Measurements from ENCODE around the gene IL17RD.

Gene IL17RD

GRCh38 chr3:57160076-57160764 lies 4.9 kb downstream of the IL17RD start:
- H3K27ac ChIP-seq = peak overlapping the region in 4 of 21 experiments; percentile 3 to 57 (median 51)
- H3K4me3 ChIP-seq = no peak overlapping the region

GRCh38 chr3:57158813-57159738 lies 6.1 kb downstream of the IL17RD start:
- Histone ChIP-seq H3K4me3 (no peak overlapping the region), H3K27ac (peak overlapping the region in 5 of 21 experiments; percentile 0 to 26 (median 14))

- H3K27ac ChIP-seq = no peak overlapping the region
- H3K4me3 ChIP-seq = no peak overlapping the region
Observed at GRCh38 chr3:57158325-57158724, 6.8 kb downstream of the IL17RD start.

DNA sequence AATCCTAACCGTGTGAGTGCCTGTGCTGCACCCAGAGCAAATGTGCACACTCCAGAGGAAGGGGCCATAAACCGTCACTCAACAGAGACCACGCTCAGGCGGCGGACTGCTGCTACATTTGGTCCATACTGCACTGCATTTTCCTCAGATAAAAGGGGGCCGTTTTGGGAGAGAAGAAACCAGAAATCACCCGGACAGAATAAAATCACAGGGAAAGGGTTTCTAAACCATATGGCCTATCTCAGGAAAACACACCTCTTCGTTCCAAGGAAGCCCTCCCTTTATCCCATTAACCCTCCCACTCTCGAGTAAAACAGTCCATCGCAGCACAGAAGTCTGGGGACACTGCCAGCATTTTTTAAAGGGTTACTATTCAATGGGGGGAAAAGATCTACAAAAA lies 7.6 kb downstream of the IL17RD start:
- Histone ChIP-seq H3K4me3 (no peak overlapping the region), H3K27ac (no peak overlapping the region)

GRCh38 chr3:57155310-57155643 lies 9.9 kb downstream of the IL17RD start:
- H3K27ac ChIP-seq = no peak overlapping the region
- H3K4me3 ChIP-seq = no peak overlapping the region

- no peak overlapping the region for H3K4me3 ChIP-seq
- no peak overlapping the region for H3K27ac ChIP-seq
Observed at GRCh38 chr3:57154470-57155309, 10.5 kb downstream of the IL17RD start.

DNA sequence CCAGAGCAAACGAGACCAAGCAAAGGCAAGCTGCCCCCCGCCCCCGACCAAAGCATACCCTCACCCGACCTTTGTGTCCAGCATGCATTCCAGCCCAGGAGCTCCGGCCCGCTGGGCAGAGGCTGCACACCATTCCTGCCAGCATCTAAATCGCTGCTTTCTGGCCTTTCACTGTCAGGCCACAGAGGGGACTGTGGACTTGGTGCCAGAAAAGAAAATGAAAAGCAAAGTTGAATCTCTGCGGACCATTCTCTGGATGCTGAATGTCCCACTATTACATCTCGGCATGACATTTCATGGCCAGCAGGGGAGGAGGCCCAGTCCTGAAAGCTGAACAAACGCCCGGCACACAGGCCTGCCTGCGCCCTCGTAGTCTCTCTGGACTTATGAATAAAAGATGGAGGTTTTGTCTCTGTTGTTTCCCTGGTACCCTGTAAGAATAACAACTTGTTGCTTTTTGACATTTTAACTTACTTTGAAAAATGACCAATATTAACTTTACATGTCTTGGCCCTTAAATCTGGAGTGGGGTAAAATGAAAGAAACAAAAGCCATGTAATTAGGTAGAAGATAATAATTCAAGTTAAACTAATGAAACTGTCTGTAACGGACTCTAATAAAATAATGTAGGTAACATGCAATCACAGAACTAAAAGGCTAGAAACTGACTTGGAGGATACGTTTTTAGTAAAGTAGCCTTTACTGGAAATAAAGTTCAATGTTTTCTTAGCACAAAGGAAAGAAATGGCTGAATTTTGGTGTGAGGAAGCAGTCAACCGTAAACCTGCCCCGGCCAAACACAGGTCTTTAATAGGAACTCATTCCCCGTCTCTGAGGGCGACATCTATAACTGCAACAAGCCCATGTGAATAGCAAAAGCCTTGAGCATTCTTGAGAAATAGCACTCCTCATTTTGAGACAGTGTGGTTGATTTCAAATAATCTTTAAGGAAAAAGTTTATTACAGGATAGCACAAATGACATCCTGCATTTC lies 12.7 kb downstream of the IL17RD start:
- Histone ChIP-seq H3K27ac (peak overlapping the region in 1 of 21 experiments; percentile 0), H3K4me3 (no peak overlapping the region)

- Histone ChIP-seq H3K27ac (peak overlapping the region in 1 of 21 experiments; percentile 0), H3K4me3 (no peak overlapping the region)
Observed at GRCh38 chr3:57151749-57152148, 13.4 kb downstream of the IL17RD start.

GRCh38 chr3:57151021-57151449 lies 14.1 kb downstream of the IL17RD start:
- Histone ChIP-seq H3K27ac (no peak overlapping the region), H3K4me3 (no peak overlapping the region)

DNA sequence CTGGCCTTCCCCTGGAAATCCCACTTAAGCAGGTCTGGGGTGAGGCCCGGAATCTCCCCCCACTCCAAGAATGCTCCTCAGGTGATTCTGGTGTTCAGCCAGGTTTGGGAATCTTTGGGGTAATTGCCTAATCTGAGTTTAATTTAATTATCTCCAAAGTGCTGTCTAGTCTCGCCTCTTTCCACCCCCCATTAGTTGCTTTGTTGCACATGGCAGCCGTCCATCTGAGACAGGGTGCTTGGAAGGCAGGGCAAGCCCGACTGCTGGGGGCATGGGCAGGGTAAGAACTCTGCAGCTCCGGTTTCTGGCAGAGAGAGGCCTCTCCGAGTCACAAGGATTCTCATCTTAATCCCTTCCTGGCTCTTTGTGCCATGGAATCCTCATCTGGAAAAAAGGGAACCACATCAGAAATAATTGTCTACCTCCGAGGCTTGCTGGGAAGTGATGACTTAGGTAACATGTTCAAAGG lies 15.0 kb downstream of the IL17RD start:
- no peak overlapping the region for H3K4me3 ChIP-seq
- H3K27ac ChIP-seq = no peak overlapping the region

- Histone ChIP-seq H3K27ac (no peak overlapping the region), H3K4me3 (no peak overlapping the region)
Observed at GRCh38 chr3:57147071-57147470, 18.1 kb downstream of the IL17RD start.

DNA sequence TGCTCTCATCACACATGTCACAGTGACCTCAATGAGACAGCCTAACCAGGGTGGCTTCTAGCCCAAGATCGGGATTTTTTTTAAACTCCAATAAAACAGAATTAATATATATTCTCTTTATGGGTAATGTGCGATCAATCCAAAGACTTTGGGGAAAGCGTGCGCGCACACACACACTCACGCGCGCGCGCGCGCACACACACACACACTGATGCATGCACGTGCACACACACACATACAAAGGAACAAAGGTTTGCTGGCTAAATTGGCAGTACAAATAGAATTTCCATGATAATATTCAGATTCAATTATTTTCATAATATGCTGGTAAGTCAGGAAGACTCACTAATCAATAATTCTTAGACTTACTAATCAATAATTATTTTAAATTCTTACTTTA lies 19.3 kb downstream of the IL17RD start:
- Histone ChIP-seq H3K4me3 (no peak overlapping the region), H3K27ac (no peak overlapping the region)

GRCh38 chr3:57144952-57145351 lies 20.2 kb downstream of the IL17RD start:
- no peak overlapping the region for H3K27ac ChIP-seq
- H3K4me3 ChIP-seq = no peak overlapping the region

GRCh38 chr3:57143886-57144459 lies 21.2 kb downstream of the IL17RD start:
- Histone ChIP-seq H3K27ac (no peak overlapping the region), H3K4me3 (no peak overlapping the region)

DNA sequence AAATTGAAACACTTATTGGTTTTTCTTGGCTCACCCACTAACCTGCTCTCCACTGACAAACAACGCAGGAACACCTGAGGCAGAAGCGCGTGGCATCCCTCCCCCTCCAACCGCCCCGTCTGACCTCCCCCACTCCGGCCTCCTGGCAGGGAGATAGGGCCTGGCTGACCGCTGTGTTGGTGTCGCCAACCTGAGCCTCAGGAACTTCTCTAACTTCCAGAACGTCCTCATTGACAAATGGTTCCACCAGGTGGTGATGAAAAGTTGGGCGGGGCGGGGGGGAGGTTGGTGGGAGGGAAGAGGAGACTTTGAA lies 22.8 kb downstream of the IL17RD start:
- Histone ChIP-seq H3K27ac (peak overlapping the region in 2 of 21 experiments; percentile 12 to 26), H3K4me3 (no peak overlapping the region)

- Histone ChIP-seq H3K4me3 (no peak overlapping the region), H3K27ac (peak overlapping the region in 1 of 21 experiments; percentile 12)
Observed at GRCh38 chr3:57141719-57142410, 23.3 kb downstream of the IL17RD start.

- H3K27ac ChIP-seq = no peak overlapping the region
- H3K4me3 ChIP-seq = no peak overlapping the region
Observed at GRCh38 chr3:57140894-57141293, 24.3 kb downstream of the IL17RD start.
